H1 (cell line): ENCODE measurements around the gene CD52. TPM values are rescaled to one million over a fixed set of nuclear protein-coding genes. Genes with fewer than 3 reads are reported as not detected.

Experiments used
- CREB1 ChIP-seq: IDR thresholded peaks from 2 replicates; pipeline ENCODE4 v1.6.1; 2012; ENCODE audit warnings: inconsistent platforms
- EP300 ChIP-seq, 2 experiments: IDR thresholded peaks; 1 replicate in 1 of 2; 2 replicates in 1 of 2; pipeline ENCODE4 v1.6.1; 2011 to 2012; ENCODE audit warnings: low read depth in 2 of 2, low read length in 2 of 2, mild to moderate bottlenecking in 2 of 2, borderline replicate concordance in 1 of 2, inconsistent platforms in 1 of 2, moderate library complexity in 1 of 2
- FOSL1 ChIP-seq: IDR thresholded peaks from 2 replicates; pipeline ENCODE4 v1.6.1; 2011; ENCODE audit warnings: mild to moderate bottlenecking, low read depth, low read length, moderate library complexity; ENCODE audit not compliant: insufficient read depth
- HDAC2 ChIP-seq, 2 experiments: fragments of 300-600 bp in 1 of 2; sonication (generic) in 1 of 2; IDR thresholded peaks; 2 replicates each; pipeline ENCODE4 v1.6.1; 2011 to 2012; ENCODE audit warnings: low read depth in 2 of 2, low read length in 2 of 2, mild to moderate bottlenecking in 2 of 2, moderate library complexity in 2 of 2, borderline replicate concordance in 1 of 2, inconsistent platforms in 1 of 2
- HDAC6 ChIP-seq: IDR thresholded peaks from one replicate; pipeline ENCODE4 v1.7.1; 2012; ENCODE audit warnings: low read depth, mild to moderate bottlenecking, inconsistent platforms, low read length, moderate library complexity
- JUND ChIP-seq: IDR thresholded peaks from 2 replicates; pipeline ENCODE4 v1.6.1; 2011; ENCODE audit warnings: mild to moderate bottlenecking, improper control_type of control experiment, low read length
- KDM5A ChIP-seq: fragments of 200-600 bp; IDR thresholded peaks from 2 replicates; pipeline ENCODE4 v1.7.1; 2012; ENCODE audit warnings: mild to moderate bottlenecking, low read length, inconsistent platforms, mixed read lengths
- NANOG ChIP-seq: IDR thresholded peaks from 2 replicates; pipeline ENCODE4 v1.6.1; 2011; ENCODE audit warnings: low read length, low read depth, mild to moderate bottlenecking, inconsistent platforms; ENCODE audit not compliant: insufficient read depth, poor library complexity, severe bottlenecking
- RFX5 ChIP-seq: IDR thresholded peaks from 2 replicates; pipeline ENCODE4 v1.6.1; 2011; ENCODE audit warnings: low read depth, low read length, improper control_type of control experiment, borderline replicate concordance
- RNF2 ChIP-seq: fragments of 200-900, 300-1000 bp; sonication (generic); IDR thresholded peaks from 2 replicates; pipeline ENCODE4 v1.7.1; 2016; ENCODE audit warnings: borderline replicate concordance, low read depth, mild to moderate bottlenecking, antibody characterized with exemption, low read length; ENCODE audit not compliant: poor library complexity, severe bottlenecking; ENCODE audit errors: missing control alignments
- SP1 ChIP-seq: IDR thresholded peaks from 2 replicates; pipeline ENCODE4 v1.6.1; 2011; ENCODE audit warnings: low read depth, low read length
- polyA plus RNA-seq, 7 experiments: library from polyadenylated mRNA; depleted of rRNA in 3 of 7; stranded (reverse) in 5 of 7; unstranded in 2 of 7; fragments of >200 nt in 5 of 7; fragments of 200-250 nt in 2 of 7; gene quantifications; 1 replicate in 5 of 7; 2 replicates in 1 of 7; 4 replicates in 1 of 7; pipeline versions ENCODE4 v1.2.1 to v1.2.3, GENCODE V29; 2011 to 2013; ENCODE audit warnings: missing spikeins in 2 of 7, mixed read lengths in 2 of 7
- total RNA-seq: library from RNA; stranded (reverse); fragmentation: NEBNext Ultra II Directional; extraction: Animal tissue kit (Norgen Biotek cat#: 25700); gene quantifications from 2 replicates; pipeline ENCODE4 v1.2.1, GENCODE V29; 2021

The CD52 gene
- total and polyA plus RNA-seq, 2 of the 8 experiments (the other 6 are each of a cell fraction or from before 2014, with no cell fraction given) = 2.4 to 3.1 TPM

GRCh38 chr1:26317612-26318337 lies at the start of gene CD52 (continued):
- no peak for TF ChIP-seq HDAC2 (IDR thresholded peaks at IDR 0.05; ENCODE audit: borderline replicate concordance in 1 of 2, low read depth in 2 of 2, low read length in 2 of 2)
- TF ChIP-seq CREB1 = no peak
- TF ChIP-seq HDAC6 = no peak
- no peak for TF ChIP-seq SP1
- no peak for TF ChIP-seq NANOG
- no peak for TF ChIP-seq JUND
- no peak for TF ChIP-seq RFX5
- no peak for TF ChIP-seq KDM5A
- no peak for TF ChIP-seq FOSL1
- no peak for TF ChIP-seq RNF2
- TF ChIP-seq EP300 (IDR thresholded peaks at IDR 0.05; ENCODE audit: borderline replicate concordance in 1 of 2, low read depth in 2 of 2, low read length in 2 of 2) = no peak
